ENCODE measurements around the gene DEXI. TPM values are rescaled to one million over a fixed set of nuclear protein-coding genes. Genes with fewer than 3 reads are reported as not detected.

Gene DEXI
- total and polyA plus RNA-seq, 9 of the 15 experiments (the other 6 are each of a cell fraction or from before 2014, with no cell fraction given) = 2.9 to 40.1 (median 22.0) TPM

DNA sequence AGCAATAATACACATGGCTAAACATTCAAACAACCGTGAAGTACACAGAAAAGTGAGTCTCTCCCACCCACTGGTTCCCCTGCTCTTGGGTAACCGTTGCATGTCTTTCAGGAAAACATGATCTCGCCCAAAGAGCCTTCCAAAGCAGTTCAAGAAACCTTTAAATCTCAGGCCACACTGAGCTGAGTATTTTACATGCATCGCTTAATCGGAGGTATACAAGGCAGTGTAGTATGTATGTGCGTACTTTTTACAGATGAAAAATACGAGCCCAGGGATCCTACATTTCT is 741 bp upstream of the DEXI start (continued):
- TF ChIP-seq, protein P1, sequence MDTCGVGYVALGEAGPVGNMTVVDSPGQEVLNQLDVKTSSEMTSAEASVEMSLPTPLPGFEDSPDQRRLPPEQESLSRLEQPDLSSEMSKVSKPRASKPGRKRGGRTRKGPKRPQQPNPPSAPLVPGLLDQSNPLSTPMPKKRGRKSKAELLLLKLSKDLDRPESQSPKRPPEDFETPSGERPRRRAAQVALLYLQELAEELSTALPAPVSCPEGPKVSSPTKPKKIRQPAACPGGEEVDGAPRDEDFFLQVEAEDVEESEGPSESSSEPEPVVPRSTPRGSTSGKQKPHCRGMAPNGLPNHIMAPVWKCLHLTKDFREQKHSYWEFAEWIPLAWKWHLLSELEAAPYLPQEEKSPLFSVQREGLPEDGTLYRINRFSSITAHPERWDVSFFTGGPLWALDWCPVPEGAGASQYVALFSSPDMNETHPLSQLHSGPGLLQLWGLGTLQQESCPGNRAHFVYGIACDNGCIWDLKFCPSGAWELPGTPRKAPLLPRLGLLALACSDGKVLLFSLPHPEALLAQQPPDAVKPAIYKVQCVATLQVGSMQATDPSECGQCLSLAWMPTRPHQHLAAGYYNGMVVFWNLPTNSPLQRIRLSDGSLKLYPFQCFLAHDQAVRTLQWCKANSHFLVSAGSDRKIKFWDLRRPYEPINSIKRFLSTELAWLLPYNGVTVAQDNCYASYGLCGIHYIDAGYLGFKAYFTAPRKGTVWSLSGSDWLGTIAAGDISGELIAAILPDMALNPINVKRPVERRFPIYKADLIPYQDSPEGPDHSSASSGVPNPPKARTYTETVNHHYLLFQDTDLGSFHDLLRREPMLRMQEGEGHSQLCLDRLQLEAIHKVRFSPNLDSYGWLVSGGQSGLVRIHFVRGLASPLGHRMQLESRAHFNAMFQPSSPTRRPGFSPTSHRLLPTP (IDR thresholded peaks at IDR 0.05; ENCODE audit: borderline replicate concordance, extremely low read depth, insufficient read length) = no peak
- TF ChIP-seq, protein P2, sequence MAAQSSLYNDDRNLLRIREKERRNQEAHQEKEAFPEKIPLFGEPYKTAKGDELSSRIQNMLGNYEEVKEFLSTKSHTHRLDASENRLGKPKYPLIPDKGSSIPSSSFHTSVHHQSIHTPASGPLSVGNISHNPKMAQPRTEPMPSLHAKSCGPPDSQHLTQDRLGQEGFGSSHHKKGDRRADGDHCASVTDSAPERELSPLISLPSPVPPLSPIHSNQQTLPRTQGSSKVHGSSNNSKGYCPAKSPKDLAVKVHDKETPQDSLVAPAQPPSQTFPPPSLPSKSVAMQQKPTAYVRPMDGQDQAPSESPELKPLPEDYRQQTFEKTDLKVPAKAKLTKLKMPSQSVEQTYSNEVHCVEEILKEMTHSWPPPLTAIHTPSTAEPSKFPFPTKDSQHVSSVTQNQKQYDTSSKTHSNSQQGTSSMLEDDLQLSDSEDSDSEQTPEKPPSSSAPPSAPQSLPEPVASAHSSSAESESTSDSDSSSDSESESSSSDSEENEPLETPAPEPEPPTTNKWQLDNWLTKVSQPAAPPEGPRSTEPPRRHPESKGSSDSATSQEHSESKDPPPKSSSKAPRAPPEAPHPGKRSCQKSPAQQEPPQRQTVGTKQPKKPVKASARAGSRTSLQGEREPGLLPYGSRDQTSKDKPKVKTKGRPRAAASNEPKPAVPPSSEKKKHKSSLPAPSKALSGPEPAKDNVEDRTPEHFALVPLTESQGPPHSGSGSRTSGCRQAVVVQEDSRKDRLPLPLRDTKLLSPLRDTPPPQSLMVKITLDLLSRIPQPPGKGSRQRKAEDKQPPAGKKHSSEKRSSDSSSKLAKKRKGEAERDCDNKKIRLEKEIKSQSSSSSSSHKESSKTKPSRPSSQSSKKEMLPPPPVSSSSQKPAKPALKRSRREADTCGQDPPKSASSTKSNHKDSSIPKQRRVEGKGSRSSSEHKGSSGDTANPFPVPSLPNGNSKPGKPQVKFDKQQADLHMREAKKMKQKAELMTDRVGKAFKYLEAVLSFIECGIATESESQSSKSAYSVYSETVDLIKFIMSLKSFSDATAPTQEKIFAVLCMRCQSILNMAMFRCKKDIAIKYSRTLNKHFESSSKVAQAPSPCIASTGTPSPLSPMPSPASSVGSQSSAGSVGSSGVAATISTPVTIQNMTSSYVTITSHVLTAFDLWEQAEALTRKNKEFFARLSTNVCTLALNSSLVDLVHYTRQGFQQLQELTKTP (IDR thresholded peaks at IDR 0.05; ENCODE audit: low read depth in 1 of 2, partially characterized antibody in 2 of 2) = no peak
- TF ChIP-seq TCF7 (IDR thresholded peaks at IDR 0.05; ENCODE audit: borderline replicate concordance) (no peak), EZH2 (IDR thresholded peaks at IDR 0.05; ENCODE audit: borderline replicate concordance, low read depth, low read length) (no peak), TEAD2 (tag; IDR thresholded peaks at IDR 0.05) (no peak), SPI1 (IDR thresholded peaks at IDR 0.05; ENCODE audit: borderline replicate concordance, low read depth, low read length) (no peak)
- TF ChIP-seq, protein P3, sequence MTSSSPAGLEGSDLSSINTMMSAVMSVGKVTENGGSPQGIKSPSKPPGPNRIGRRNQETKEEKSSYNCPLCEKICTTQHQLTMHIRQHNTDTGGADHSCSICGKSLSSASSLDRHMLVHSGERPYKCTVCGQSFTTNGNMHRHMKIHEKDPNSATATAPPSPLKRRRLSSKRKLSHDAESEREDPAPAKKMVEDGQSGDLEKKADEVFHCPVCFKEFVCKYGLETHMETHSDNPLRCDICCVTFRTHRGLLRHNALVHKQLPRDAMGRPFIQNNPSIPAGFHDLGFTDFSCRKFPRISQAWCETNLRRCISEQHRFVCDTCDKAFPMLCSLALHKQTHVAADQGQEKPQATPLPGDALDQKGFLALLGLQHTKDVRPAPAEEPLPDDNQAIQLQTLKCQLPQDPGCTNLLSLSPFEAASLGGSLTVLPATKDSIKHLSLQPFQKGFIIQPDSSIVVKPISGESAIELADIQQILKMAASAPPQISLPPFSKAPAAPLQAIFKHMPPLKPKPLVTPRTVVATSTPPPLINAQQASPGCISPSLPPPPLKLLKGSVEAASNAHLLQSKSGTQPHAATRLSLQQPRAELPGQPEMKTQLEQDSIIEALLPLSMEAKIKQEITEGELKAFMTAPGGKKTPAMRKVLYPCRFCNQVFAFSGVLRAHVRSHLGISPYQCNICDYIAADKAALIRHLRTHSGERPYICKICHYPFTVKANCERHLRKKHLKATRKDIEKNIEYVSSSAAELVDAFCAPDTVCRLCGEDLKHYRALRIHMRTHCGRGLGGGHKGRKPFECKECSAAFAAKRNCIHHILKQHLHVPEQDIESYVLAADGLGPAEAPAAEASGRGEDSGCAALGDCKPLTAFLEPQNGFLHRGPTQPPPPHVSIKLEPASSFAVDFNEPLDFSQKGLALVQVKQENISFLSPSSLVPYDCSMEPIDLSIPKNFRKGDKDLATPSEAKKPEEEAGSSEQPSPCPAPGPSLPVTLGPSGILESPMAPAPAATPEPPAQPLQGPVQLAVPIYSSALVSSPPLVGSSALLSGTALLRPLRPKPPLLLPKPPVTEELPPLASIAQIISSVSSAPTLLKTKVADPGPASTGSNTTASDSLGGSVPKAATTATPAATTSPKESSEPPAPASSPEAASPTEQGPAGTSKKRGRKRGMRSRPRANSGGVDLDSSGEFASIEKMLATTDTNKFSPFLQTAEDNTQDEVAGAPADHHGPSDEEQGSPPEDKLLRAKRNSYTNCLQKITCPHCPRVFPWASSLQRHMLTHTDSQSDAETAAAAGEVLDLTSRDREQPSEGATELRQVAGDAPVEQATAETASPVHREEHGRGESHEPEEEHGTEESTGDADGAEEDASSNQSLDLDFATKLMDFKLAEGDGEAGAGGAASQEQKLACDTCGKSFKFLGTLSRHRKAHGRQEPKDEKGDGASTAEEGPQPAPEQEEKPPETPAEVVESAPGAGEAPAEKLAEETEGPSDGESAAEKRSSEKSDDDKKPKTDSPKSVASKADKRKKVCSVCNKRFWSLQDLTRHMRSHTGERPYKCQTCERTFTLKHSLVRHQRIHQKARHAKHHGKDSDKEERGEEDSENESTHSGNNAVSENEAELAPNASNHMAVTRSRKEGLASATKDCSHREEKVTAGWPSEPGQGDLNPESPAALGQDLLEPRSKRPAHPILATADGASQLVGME (CRISPR knock-in tag; IDR thresholded peaks at IDR 0.05) = no peak

Data from K562 (cell line).